GM12878 (cell line): ENCODE results near the gene SEMA3A.

Source experiments
- CTCF ChIP-seq, 3 experiments: IDR thresholded peaks in 2 of 3; conservative IDR thresholded peaks in 1 of 3; 2 replicates each; pipeline ENCODE4 v1.5.1; 2011; ENCODE audit warnings: low read depth in 3 of 3, low read length in 3 of 3, mild to moderate bottlenecking in 3 of 3, control low read depth in 2 of 3, moderate library complexity in 2 of 3, inconsistent platforms in 1 of 3, mixed read lengths in 1 of 3; ENCODE audit not compliant: control insufficient read depth in 2 of 3, insufficient read depth in 1 of 3; ENCODE audit errors: extremely low read depth in 1 of 3
- POLR2A ChIP-seq: IDR thresholded peaks from 2 replicates; pipeline ENCODE4 v1.6.1; 2011; ENCODE audit warnings: low read depth, mild to moderate bottlenecking, low read length
- RFX5 ChIP-seq: IDR thresholded peaks from 2 replicates; pipeline ENCODE4 v1.6.1; 2011; ENCODE audit warnings: low read depth, low read length, improper control_type of control experiment
- STAT3 ChIP-seq: IDR thresholded peaks from 2 replicates; pipeline ENCODE4 v1.6.1; 2011; ENCODE audit warnings: low read depth, low read length, improper control_type of control experiment

- no peak for TF ChIP-seq STAT3
- TF ChIP-seq POLR2A: no peak
- no peak for TF ChIP-seq CTCF (IDR thresholded peaks at IDR 0.05 in 2 of 3, conservative IDR thresholded peaks at IDR 0.05 in 1 of 3; ENCODE audit: control insufficient read depth in 2 of 3, extremely low read depth in 1 of 3, insufficient read depth in 1 of 3, low read depth in 3 of 3, low read length in 3 of 3)
- TF ChIP-seq RFX5: no peak
These were observed 184.8 kb downstream of the SEMA3A start for GRCh38 chr7:84009782-84010181.
